ENCODE results near the gene TMEM164.
"Not testable (repeated sequence)": the region's sequence is repeated elsewhere in the genome, so short reads cannot be mapped to it uniquely, and the experiment has no call there.

Gene TMEM164

GRCh38 chrX:110002300-110003166 lies at the start of gene TMEM164:
Gene TMEM164, plus strand, starts transcription at chrX:110003114. Its CDS starts 661 bp downstream, at chrX:110003775.
- peak; percentile 45 to 78 (median 51) for DNase-seq (ENCODE audit: low read depth in 3 of 3)

GRCh38 chrX:109954333-109954732 lies 48.6 kb upstream of the TMEM164 start:
- no peak for DNase-seq (ENCODE audit: low read depth in 3 of 3)

- DNase-seq (ENCODE audit: low read depth in 3 of 3), result no peak
These were observed 48.0 kb upstream of the TMEM164 start for GRCh38 chrX:109954955-109955354.

GRCh38 chrX:109958266-109958665 lies 44.6 kb upstream of the TMEM164 start:
- DNase-seq (ENCODE audit: low read depth in 3 of 3), result no peak

GRCh38 chrX:109959356-109959871 lies 43.5 kb upstream of the TMEM164 start:
- no peak for DNase-seq (ENCODE audit: low read depth in 3 of 3)

GRCh38 chrX:109964390-109964789 lies 38.5 kb upstream of the TMEM164 start:
- DNase-seq (ENCODE audit: low read depth in 3 of 3), result no peak

- DNase-seq (ENCODE audit: low read depth in 3 of 3), result no peak
These were observed 36.7 kb upstream of the TMEM164 start for GRCh38 chrX:109966246-109966645.

- no peak for DNase-seq (ENCODE audit: low read depth in 3 of 3)
These were observed 35.8 kb upstream of the TMEM164 start for GRCh38 chrX:109967156-109967555.

GRCh38 chrX:109970841-109971240 lies 32.1 kb upstream of the TMEM164 start:
- DNase-seq (ENCODE audit: low read depth in 3 of 3), result not testable (repeated sequence)

GRCh38 chrX:109974906-109975655 lies 27.8 kb upstream of the TMEM164 start:
- no peak for DNase-seq (ENCODE audit: low read depth in 3 of 3)

GRCh38 chrX:109985210-109985609 lies 17.7 kb upstream of the TMEM164 start:
- not testable (repeated sequence) for DNase-seq (ENCODE audit: low read depth in 3 of 3)

- no peak for DNase-seq (ENCODE audit: low read depth in 3 of 3)
These were observed 15.0 kb upstream of the TMEM164 start for GRCh38 chrX:109987884-109988283.

- no peak for DNase-seq (ENCODE audit: low read depth in 3 of 3)
These were observed 12.2 kb upstream of the TMEM164 start for GRCh38 chrX:109990582-109991276.

- DNase-seq (ENCODE audit: low read depth in 3 of 3), result no peak
These were observed 10.7 kb upstream of the TMEM164 start for GRCh38 chrX:109992203-109992602.

- DNase-seq (ENCODE audit: low read depth in 3 of 3), result no peak
These were observed 7.8 kb upstream of the TMEM164 start for GRCh38 chrX:109995155-109995554.

- no peak for DNase-seq (ENCODE audit: low read depth in 3 of 3)
These were observed 5.0 kb upstream of the TMEM164 start for GRCh38 chrX:109997786-109998452.

- no peak for DNase-seq (ENCODE audit: low read depth in 3 of 3)
These were observed 2.9 kb upstream of the TMEM164 start for GRCh38 chrX:110000000-110000399.

- no peak for DNase-seq (ENCODE audit: low read depth in 3 of 3)
These were observed 1.8 kb upstream of the TMEM164 start for GRCh38 chrX:110000847-110001713.

- no peak for DNase-seq (ENCODE audit: low read depth in 3 of 3)
These were observed 1.1 kb upstream of the TMEM164 start for GRCh38 chrX:110001740-110002299.
